ENCODE data around the gene RAPGEF6.

Gene RAPGEF6

DNA sequence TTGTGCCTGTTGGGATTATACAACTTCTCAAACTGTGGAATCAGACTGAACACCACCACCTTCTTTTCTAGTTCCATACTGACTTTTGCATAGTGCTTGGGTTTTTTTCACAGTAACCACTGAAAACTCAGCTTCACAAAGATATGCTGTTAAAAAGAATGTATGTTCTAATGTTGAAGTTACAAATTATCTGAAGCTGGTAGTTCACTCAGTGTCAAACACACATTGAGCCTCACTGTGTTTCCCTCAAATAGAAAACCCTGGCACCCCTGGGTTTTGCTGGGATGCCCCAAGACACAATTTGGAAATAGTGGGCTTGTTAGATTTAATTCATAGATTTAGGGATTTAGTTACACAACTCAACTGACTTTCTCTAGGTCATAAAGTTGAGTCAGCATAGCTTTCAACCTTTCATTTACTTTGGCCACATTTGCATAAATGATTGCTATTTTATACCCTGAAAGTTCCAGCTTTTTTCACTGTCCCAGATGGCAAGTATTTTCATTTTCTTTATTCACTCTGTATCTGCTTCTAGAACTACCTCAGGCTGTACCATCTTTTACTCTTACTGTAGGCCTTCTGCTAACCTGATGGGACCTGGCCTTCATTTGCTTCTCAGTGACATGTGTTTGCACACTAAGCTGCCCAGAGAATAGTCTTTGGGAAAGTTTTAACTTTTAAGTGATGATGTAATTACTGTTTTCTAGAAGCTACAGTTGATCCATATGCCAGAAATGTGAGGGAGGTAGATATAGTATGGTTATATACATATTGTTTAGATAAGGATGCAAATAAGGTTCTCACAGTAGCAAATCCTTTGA lies 256.1 kb downstream of the RAPGEF6 start:
- H3K9ac ChIP-seq (ENCODE audit: low read length), result no peak overlapping the region
- H3K4me1 ChIP-seq (ENCODE audit: control insufficient read depth, insufficient read depth, low read length), result no peaks in the 10 kb centered on the region
- H3K4me3 ChIP-seq (ENCODE audit: low read length), result no peak overlapping the region
- no peak overlapping the region for H3K27ac ChIP-seq (ENCODE audit: low read depth, low read length)
- H3K27me3 ChIP-seq (ENCODE audit: control insufficient read depth, insufficient read depth, low read length), result no peaks in the 10 kb centered on the region
- no peaks in the 10 kb centered on the region for H3K36me3 ChIP-seq (ENCODE audit: control insufficient read depth, insufficient read depth, low read length)

DNA sequence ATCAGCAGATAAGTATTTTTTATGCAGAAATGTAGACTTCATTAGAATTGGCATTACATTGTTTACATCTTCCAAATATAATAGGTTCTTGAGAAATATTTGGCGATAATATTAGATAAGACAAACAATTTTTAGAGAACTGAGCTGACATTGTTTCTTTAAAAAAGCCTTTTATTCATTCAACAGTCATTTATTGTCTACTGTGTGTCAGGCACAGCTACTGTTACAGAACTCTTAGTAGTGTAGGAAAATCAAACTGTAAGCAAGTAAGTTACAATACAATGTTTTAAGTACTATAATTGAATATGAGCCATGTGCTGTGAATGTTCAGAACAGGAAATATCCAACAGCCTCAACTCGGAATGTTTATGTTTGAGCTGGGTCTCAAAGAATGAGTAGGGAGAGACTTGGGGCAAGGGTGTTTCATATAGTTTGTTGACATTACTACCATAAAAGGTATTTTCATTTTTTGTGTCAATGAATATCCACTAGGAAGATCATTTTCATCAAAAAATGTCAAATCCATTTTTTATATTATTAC lies 257.2 kb downstream of the RAPGEF6 start:
- H3K36me3 ChIP-seq (ENCODE audit: control insufficient read depth, insufficient read depth, low read length), result no peaks in the 10 kb centered on the region
- H3K27me3 ChIP-seq (ENCODE audit: control insufficient read depth, insufficient read depth, low read length), result no peaks in the 10 kb centered on the region
- H3K4me3 ChIP-seq (ENCODE audit: low read length), result no peak overlapping the region
- H3K4me1 ChIP-seq (ENCODE audit: control insufficient read depth, insufficient read depth, low read length), result no peaks in the 10 kb centered on the region
- H3K27ac ChIP-seq (ENCODE audit: low read depth, low read length), result no peak overlapping the region
- no peak overlapping the region for H3K9ac ChIP-seq (ENCODE audit: low read length)

DNA sequence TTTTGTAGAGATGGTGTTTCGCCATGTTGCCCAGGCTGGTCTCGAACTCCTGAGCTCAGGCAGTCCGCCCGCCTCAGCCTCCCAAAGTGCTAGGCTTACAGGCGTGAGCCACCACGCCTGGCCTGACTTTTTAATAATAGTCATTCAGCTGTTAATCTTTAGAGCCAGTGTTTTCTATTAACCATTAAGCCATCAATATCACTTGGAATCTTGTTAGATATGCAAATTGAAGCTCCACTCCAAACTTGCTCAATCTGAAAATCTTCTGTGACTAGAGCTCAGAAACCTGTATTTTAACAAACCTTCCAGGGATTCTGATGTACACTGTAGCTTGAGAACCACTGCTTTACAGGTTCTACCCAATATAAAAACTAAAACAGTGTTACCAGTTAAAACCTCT lies 257.7 kb downstream of the RAPGEF6 start:
- no peaks in the 10 kb centered on the region for H3K4me1 ChIP-seq (ENCODE audit: control insufficient read depth, insufficient read depth, low read length)

GRCh38 chr5:131375351-131375750 lies 259.7 kb downstream of the RAPGEF6 start:
- H3K27ac ChIP-seq (ENCODE audit: low read depth, low read length), result no peak overlapping the region
- no peak overlapping the region for H3K9ac ChIP-seq (ENCODE audit: low read length)
- no peak overlapping the region for H3K4me3 ChIP-seq (ENCODE audit: low read length)
- no peaks in the 10 kb centered on the region for H3K27me3 ChIP-seq (ENCODE audit: control insufficient read depth, insufficient read depth, low read length)
- no peaks in the 10 kb centered on the region for H3K36me3 ChIP-seq (ENCODE audit: control insufficient read depth, insufficient read depth, low read length)
- no peaks in the 10 kb centered on the region for H3K4me1 ChIP-seq (ENCODE audit: control insufficient read depth, insufficient read depth, low read length)

More for the DNA sequence above, 257.7 kb downstream of the RAPGEF6 start:
- Histone ChIP-seq H3K27me3 (ENCODE audit: control insufficient read depth, insufficient read depth, low read length) (no peaks in the 10 kb centered on the region), H3K36me3 (ENCODE audit: control insufficient read depth, insufficient read depth, low read length) (no peaks in the 10 kb centered on the region), H3K27ac (ENCODE audit: low read depth, low read length) (no peak overlapping the region), H3K9ac (ENCODE audit: low read length) (no peak overlapping the region), H3K4me3 (ENCODE audit: low read length) (no peak overlapping the region)

Measured in rectal smooth muscle tissue (tissue), 1 donor.